MG63 (cell line): ENCODE results near the gene UBE2H. TPM values are rescaled to one million over a fixed set of nuclear protein-coding genes. Genes with fewer than 3 reads are reported as not detected.
A peak's percentile ranks its signal among the peaks of the same experiment; 100 is the strongest.
"Not testable (repeated sequence)": the region's sequence is repeated elsewhere in the genome, so short reads cannot be mapped to it uniquely, and the experiment has no call there.

Experiments used
- DNase-seq: peaks from one replicate; pipeline ENCODE4 v3.0.0-alpha.2; 2020
- H3K27me3 ChIP-seq: fragments of 250-450 bp; sonication (Bioruptor Pico); 2 replicates; pipeline ENCODE4 v1.5.1; 2020; ENCODE audit warnings: mild to moderate bottlenecking, moderate library complexity
- H3K36me3 ChIP-seq: fragments of 250-450 bp; sonication (Bioruptor Pico); 2 replicates; pipeline ENCODE4 v1.5.1; 2020; ENCODE audit warnings: mild to moderate bottlenecking, moderate library complexity
- H3K4me3 ChIP-seq: fragments of 250-450 bp; sonication (Bioruptor Pico); 2 replicates; pipeline ENCODE4 v1.5.1; 2020; ENCODE audit warnings: mild to moderate bottlenecking, moderate library complexity
- H3K9me3 ChIP-seq: fragments of 250-450 bp; sonication (Bioruptor Pico); 2 replicates; pipeline ENCODE4 v1.5.1; 2020; ENCODE audit warnings: mild to moderate bottlenecking, moderate library complexity
- total RNA-seq: library from RNA; depleted of rRNA; stranded (reverse); fragments of >200 nt; shearing (Covaris generic); gene quantifications from 2 replicates; pipeline ENCODE4 v1.2.3, GENCODE V29; 2014; ENCODE audit warnings: low replicate concordance; rRNA removed

UBE2H gene
- total RNA-seq: 21.2 and 53.5 TPM in 2 replicates

GRCh38 chr7:129952653-129953560 lies at the start of gene UBE2H:
UBE2H (minus strand) TSS chr7:129952960; CDS start chr7:129952555, 405 bp downstream.
- Histone ChIP-seq H3K36me3 (peaks cover 4% of the 10 kb centered on the region), H3K4me3 (peak within 1 kb of the TSS; percentile 68), H3K9me3 (no peaks in the 10 kb centered on the region), H3K27me3 (no peaks in the 10 kb centered on the region)
- DNase-seq: peak; percentile 81

GRCh38 chr7:129998446-129998845 lies 45.7 kb upstream of the UBE2H start:
- H3K36me3 ChIP-seq: no peaks in the 10 kb centered on the region
- no peak for DNase-seq
- H3K9me3 ChIP-seq: no peaks in the 10 kb centered on the region
- no peak overlapping the region for H3K4me3 ChIP-seq
- H3K27me3 ChIP-seq: no peaks in the 10 kb centered on the region

- Histone ChIP-seq H3K4me3 (no peak overlapping the region), H3K36me3 (no peaks in the 10 kb centered on the region), H3K9me3 (no peaks in the 10 kb centered on the region), H3K27me3 (no peaks in the 10 kb centered on the region)
- no peak for DNase-seq
These were observed 44.5 kb upstream of the UBE2H start for GRCh38 chr7:129997285-129997684.

GRCh38 chr7:129993275-129993674 lies 40.5 kb upstream of the UBE2H start:
- no peak overlapping the region for H3K4me3 ChIP-seq
- H3K27me3 ChIP-seq: no peaks in the 10 kb centered on the region
- H3K36me3 ChIP-seq: no peaks in the 10 kb centered on the region
- DNase-seq: peak; percentile 60
- H3K9me3 ChIP-seq: no peaks in the 10 kb centered on the region

GRCh38 chr7:129990403-129991192 lies 37.8 kb upstream of the UBE2H start:
- no peak for DNase-seq
- H3K27me3 ChIP-seq: no peaks in the 10 kb centered on the region
- H3K4me3 ChIP-seq: no peak overlapping the region
- H3K9me3 ChIP-seq: no peaks in the 10 kb centered on the region
- no peaks in the 10 kb centered on the region for H3K36me3 ChIP-seq

GRCh38 chr7:129989466-129989865 lies 36.7 kb upstream of the UBE2H start:
- Histone ChIP-seq H3K36me3 (no peaks in the 10 kb centered on the region), H3K27me3 (no peaks in the 10 kb centered on the region), H3K4me3 (no peak overlapping the region), H3K9me3 (no peaks in the 10 kb centered on the region)
- no peak for DNase-seq

GRCh38 chr7:129986600-129986999 lies 33.8 kb upstream of the UBE2H start:
- Histone ChIP-seq H3K4me3 (no peak overlapping the region), H3K9me3 (no peaks in the 10 kb centered on the region), H3K36me3 (no peaks in the 10 kb centered on the region), H3K27me3 (no peaks in the 10 kb centered on the region)
- no peak for DNase-seq

- H3K9me3 ChIP-seq: no peaks in the 10 kb centered on the region
- DNase-seq: no peak
- no peaks in the 10 kb centered on the region for H3K36me3 ChIP-seq
- no peaks in the 10 kb centered on the region for H3K27me3 ChIP-seq
- no peak overlapping the region for H3K4me3 ChIP-seq
These were observed 27.9 kb upstream of the UBE2H start for GRCh38 chr7:129980667-129981066.

GRCh38 chr7:129975309-129975708 lies 22.5 kb upstream of the UBE2H start:
- DNase-seq: no peak
- Histone ChIP-seq H3K9me3 (no peaks in the 10 kb centered on the region), H3K36me3 (no peaks in the 10 kb centered on the region), H3K4me3 (no peak overlapping the region), H3K27me3 (no peaks in the 10 kb centered on the region)

GRCh38 chr7:129970816-129971215 lies 18.1 kb upstream of the UBE2H start:
- DNase-seq: no peak
- Histone ChIP-seq H3K36me3 (no peaks in the 10 kb centered on the region), H3K4me3 (no peak overlapping the region)

GRCh38 chr7:129969881-129970446 lies 17.2 kb upstream of the UBE2H start:
- DNase-seq: peak; percentile 70
- Histone ChIP-seq H3K4me3 (no peak overlapping the region), H3K27me3 (no peaks in the 10 kb centered on the region), H3K9me3 (no peaks in the 10 kb centered on the region), H3K36me3 (no peaks in the 10 kb centered on the region)

More at GRCh38 chr7:129970816-129971215, 18.1 kb upstream of the UBE2H start:
- Histone ChIP-seq H3K27me3 (no peaks in the 10 kb centered on the region), H3K9me3 (no peaks in the 10 kb centered on the region)

- H3K9me3 ChIP-seq: no peaks in the 10 kb centered on the region
- no peak for DNase-seq
- no peak overlapping the region for H3K4me3 ChIP-seq
- H3K36me3 ChIP-seq: no peaks in the 10 kb centered on the region
- H3K27me3 ChIP-seq: no peaks in the 10 kb centered on the region
These were observed 16.0 kb upstream of the UBE2H start for GRCh38 chr7:129968592-129969383.

- not testable (repeated sequence) for H3K36me3 ChIP-seq, DNase-seq, H3K4me3 ChIP-seq, H3K27me3 ChIP-seq, H3K9me3 ChIP-seq
These were observed 7.4 kb upstream of the UBE2H start for GRCh38 chr7:129960204-129960475.

GRCh38 chr7:129959471-129960203 lies 6.9 kb upstream of the UBE2H start:
- DNase-seq: no peak
- H3K27me3 ChIP-seq: no peaks in the 10 kb centered on the region
- H3K9me3 ChIP-seq: no peaks in the 10 kb centered on the region
- H3K36me3 ChIP-seq: no peaks in the 10 kb centered on the region
- H3K4me3 ChIP-seq: no peak overlapping the region

GRCh38 chr7:129958643-129959470 lies 6.1 kb upstream of the UBE2H start:
- DNase-seq: peak; percentile 80
- H3K27me3 ChIP-seq: no peaks in the 10 kb centered on the region
- no peak overlapping the region for H3K4me3 ChIP-seq
- H3K36me3 ChIP-seq: no peaks in the 10 kb centered on the region
- H3K9me3 ChIP-seq: no peaks in the 10 kb centered on the region
